Adrenal gland (tissue), 12 donors: ENCODE results near the gene XYLT1. TPM values are rescaled to one million over a fixed set of nuclear protein-coding genes. Genes with fewer than 3 reads are reported as not detected.

Source experiments
- DNase-seq, 7 donors: peaks; one replicate each; pipeline ENCODE4 v3.0.0-alpha.2; 2019 to 2020
- H3K27ac ChIP-seq, 5 donors: fragments of 200-600 bp; sonication (generic) in 4 of 5; 1 replicate in 3 of 5; 2 replicates in 2 of 5; pipeline versions ENCODE4 v1.5.1 to v1.8.0; 2016 to 2020; ENCODE audit warnings: mild to moderate bottlenecking in 1 of 5
- H3K27me3 ChIP-seq: fragments of 200-600 bp; 2 replicates; pipeline ENCODE4 v1.8.0; 2021
- H3K36me3 ChIP-seq, 2 donors: fragments of 200-600 bp; replicated peaks in 1 of 2; 1 replicate in 1 of 2; 2 replicates in 1 of 2; pipeline versions ENCODE4 v1.5.1 to v1.8.0; 2018 to 2022
- H3K4me1 ChIP-seq, 2 donors: fragments of 200-600 bp; replicated peaks in 1 of 2; 1 replicate in 1 of 2; 2 replicates in 1 of 2; pipeline versions ENCODE4 v1.5.1 to v1.8.0; 2018 to 2021
- H3K4me3 ChIP-seq, 4 donors: fragments of 200-600 bp; sonication (generic) in 3 of 4; one replicate each; pipeline ENCODE4 v1.5.1; 2016 to 2018
- H3K9me3 ChIP-seq, 3 donors: fragments of 200-600 bp; sonication (generic) in 1 of 3; replicated peaks in 1 of 3; 1 replicate in 2 of 3; 2 replicates in 1 of 3; pipeline versions ENCODE4 v1.5.1 to v1.8.0; 2016 to 2021
- POLR2A ChIP-seq, 2 donors: fragments of 450-650 bp; IDR thresholded peaks; one replicate each; pipeline ENCODE4 v1.6.1; 2017; ENCODE audit warnings: antibody characterized with exemption in 2 of 2, mild to moderate bottlenecking in 2 of 2, moderate library complexity in 1 of 2
- WGBS, 4 donors: extraction: QIAGEN DNeasy Blood & Tissue Kit in 2 of 4; methylation state at CpG; one replicate each; pipeline versions ENCODE4 v1.1.5 to v1.1.7; 2013 to 2017; 5-methylcytosine and 5-hydroxymethylcytosine counted together
- intact Hi-C, 2 donors: fragments of 100-400 bp; cut with DNase I; formaldehyde crosslinking; loops; one replicate each; pipeline versions ENCODE4 v1.14.1 to v1.15.0; 2022 to 2023
- polyA plus RNA-seq, 3 donors: library from polyadenylated mRNA; stranded (reverse); fragments of 200-250 nt in 2 of 3; fragments of 350-450 nt in 1 of 3; fragmentation: Illumina TruSeq in 1 of 3; extraction: RNeasy Lipid Tissue Mini Kit (QIAGEN cat#74804) in 1 of 3; gene quantifications; one replicate each; pipeline ENCODE4 v1.2.3, GENCODE V29; 2013 to 2014
- total RNA-seq, 9 donors: library from RNA; depleted of rRNA in 4 of 9; stranded (reverse); fragments of >200 nt in 4 of 9; fragments of 120-200 nt in 1 of 9; fragmentation: NEBNext Ultra II Directional in 1 of 9; extraction: Animal tissue kit (Norgen Biotek cat#: 25700) in 1 of 9; gene quantifications; one replicate each; pipeline versions ENCODE4 v1.1.0 to v1.2.4, GENCODE V29; 2013 to 2023
- TF ChIP-seq, protein P1 (sequence below), 6 experiments: fragments of 450-650 bp in 4 of 6; fragments of 200-600 bp in 2 of 6; sonication (generic) in 1 of 6; IDR thresholded peaks; 1 replicate in 5 of 6; 2 replicates in 1 of 6; pipeline versions ENCODE4 v1.5.1 to v1.8.0; 2016 to 2021; ENCODE audit warnings: antibody characterized with exemption in 6 of 6, mild to moderate bottlenecking in 2 of 6, moderate library complexity in 1 of 6
- donor health status: healthy with polysubstance abuse.
- donor health status: Bipolar disorder and iron deficiency.
- donor health status: DM: yes; HTN: yes; CAD: no.
- donor health status: DM: no; HTN: no; CAD: no.
- donor health status: DM: no; HTN: no; CAD: no.
- donor health status: DM: yes; HTN: yes; CAD: no.

Gene XYLT1
- total and polyA plus RNA-seq, 12 donors, result 1.3 to 67.6 (median 16.8) TPM

- Histone ChIP-seq H3K36me3 (no peaks in the 10 kb centered on the region), H3K4me3 (no peak overlapping the region), H3K27ac (peak overlapping the region in 2 of 5 donors; percentile 38 to 41), H3K27me3 (no peaks in the 10 kb centered on the region), H3K9me3 (no peaks in the 10 kb centered on the region), H3K4me1 (peaks cover 4 to 32% of the 10 kb centered on the region in 2 donors)
- intact Hi-C loops, result loop anchor here in 1 of 2 donors (10.0 kb wide), 1 partner anchor 63 kb away; no protein-coding TSS in a partner anchor
- DNase-seq, result no peak
- 28 to 70% (median 47%) methylated on average over 8 of the region's 8 CpGs for WGBS, 4 donors
- TF ChIP-seq POLR2A (IDR thresholded peaks at IDR 0.05), result no peak
These were observed 12.8 kb downstream of the XYLT1 start for GRCh38 chr16:17457997-17458396.

DNA sequence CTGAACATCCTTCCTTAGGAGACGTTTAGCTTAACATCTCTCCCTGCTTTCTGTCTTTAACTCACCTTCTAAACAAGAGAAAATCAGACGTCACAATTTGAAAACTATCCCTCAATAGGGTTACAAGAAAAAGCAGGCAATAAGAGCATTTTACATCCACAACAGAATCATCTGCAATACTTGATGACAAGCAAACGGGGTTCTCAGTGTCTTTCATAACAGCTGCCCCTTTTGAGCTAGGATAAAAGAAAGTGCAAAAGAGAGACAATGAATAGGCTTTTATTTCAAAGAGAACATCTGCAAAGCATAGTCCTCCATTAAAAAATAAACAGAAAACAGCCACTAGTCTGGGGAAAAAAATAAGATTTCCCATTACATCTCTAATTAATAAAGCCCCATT is 13.2 kb downstream of the XYLT1 start:
- Histone ChIP-seq H3K4me1 (peaks cover 4 to 32% of the 10 kb centered on the region in 2 donors), H3K9me3 (no peaks in the 10 kb centered on the region), H3K27me3 (no peaks in the 10 kb centered on the region), H3K4me3 (no peak overlapping the region), H3K36me3 (no peaks in the 10 kb centered on the region), H3K27ac (peak overlapping the region in 1 of 5 donors; percentile 12)
- 56 to 82% (median 59%) methylated on average over 3 of the region's 3 CpGs for WGBS, 4 donors
- no peak for TF ChIP-seq POLR2A (IDR thresholded peaks at IDR 0.05)
- TF ChIP-seq, protein P1, sequence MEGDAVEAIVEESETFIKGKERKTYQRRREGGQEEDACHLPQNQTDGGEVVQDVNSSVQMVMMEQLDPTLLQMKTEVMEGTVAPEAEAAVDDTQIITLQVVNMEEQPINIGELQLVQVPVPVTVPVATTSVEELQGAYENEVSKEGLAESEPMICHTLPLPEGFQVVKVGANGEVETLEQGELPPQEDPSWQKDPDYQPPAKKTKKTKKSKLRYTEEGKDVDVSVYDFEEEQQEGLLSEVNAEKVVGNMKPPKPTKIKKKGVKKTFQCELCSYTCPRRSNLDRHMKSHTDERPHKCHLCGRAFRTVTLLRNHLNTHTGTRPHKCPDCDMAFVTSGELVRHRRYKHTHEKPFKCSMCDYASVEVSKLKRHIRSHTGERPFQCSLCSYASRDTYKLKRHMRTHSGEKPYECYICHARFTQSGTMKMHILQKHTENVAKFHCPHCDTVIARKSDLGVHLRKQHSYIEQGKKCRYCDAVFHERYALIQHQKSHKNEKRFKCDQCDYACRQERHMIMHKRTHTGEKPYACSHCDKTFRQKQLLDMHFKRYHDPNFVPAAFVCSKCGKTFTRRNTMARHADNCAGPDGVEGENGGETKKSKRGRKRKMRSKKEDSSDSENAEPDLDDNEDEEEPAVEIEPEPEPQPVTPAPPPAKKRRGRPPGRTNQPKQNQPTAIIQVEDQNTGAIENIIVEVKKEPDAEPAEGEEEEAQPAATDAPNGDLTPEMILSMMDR (IDR thresholded peaks at IDR 0.05), result no peak
- DNase-seq, result no peak
- intact Hi-C loops, result loop anchor here in 1 of 2 donors (10.0 kb wide), 1 partner anchor 63 kb away; no protein-coding TSS in a partner anchor

DNA sequence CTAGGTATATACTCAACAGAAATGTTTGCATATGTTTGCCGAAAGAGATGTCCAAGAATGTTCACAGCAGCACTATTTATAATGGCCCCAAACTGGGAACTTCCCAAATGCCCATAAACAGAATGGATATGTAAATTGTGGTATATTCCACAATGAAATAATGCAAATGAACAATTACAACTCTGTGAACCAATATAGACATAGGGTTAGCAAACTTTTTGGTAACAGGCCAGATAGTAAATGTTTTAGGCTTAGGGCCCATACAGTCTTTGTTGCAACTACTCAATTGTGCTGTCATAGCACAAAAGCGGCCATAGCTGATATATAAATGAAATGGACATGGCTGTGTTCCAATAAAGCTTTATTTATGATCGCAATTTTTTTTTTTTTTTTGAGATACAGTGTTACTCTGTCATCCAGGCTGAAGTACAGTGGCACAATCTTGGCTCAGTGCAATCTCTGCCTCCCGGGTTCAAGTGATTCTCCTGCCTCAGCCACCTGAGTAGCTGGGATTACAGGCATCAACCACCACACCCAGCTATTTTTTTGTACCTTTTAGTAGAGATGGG is 16.5 kb downstream of the XYLT1 start:
- no peak for DNase-seq
- Histone ChIP-seq H3K9me3 (no peaks in the 10 kb centered on the region), H3K27me3 (no peaks in the 10 kb centered on the region), H3K4me3 (no peak overlapping the region), H3K36me3 (no peaks in the 10 kb centered on the region), H3K27ac (no peak overlapping the region), H3K4me1 (peaks cover 0 to 24% of the 10 kb centered on the region in 2 donors)
- TF ChIP-seq POLR2A (IDR thresholded peaks at IDR 0.05), result no peak
- TF ChIP-seq, protein P1 (IDR thresholded peaks at IDR 0.05), result no peak
- WGBS, 4 donors, result 86 to 93% (median 89%) methylated on average over 4 of the region's 4 CpGs
- intact Hi-C loops, result loop anchor here in 1 of 2 donors (10.0 kb wide), 1 partner anchor 59 kb away; no protein-coding TSS in a partner anchor

GRCh38 chr16:17453364-17454038 is 17.3 kb downstream of the XYLT1 start:
- TF ChIP-seq, protein P1 (IDR thresholded peaks at IDR 0.05), result no peak
- Histone ChIP-seq H3K4me3 (no peak overlapping the region), H3K36me3 (no peaks in the 10 kb centered on the region), H3K9me3 (no peaks in the 10 kb centered on the region), H3K27ac (no peak overlapping the region), H3K4me1 (peaks cover 0 to 20% of the 10 kb centered on the region in 2 donors), H3K27me3 (no peaks in the 10 kb centered on the region)
- intact Hi-C loops, result loop anchor here in 1 of 2 donors (10.0 kb wide), 1 partner anchor 59 kb away; no protein-coding TSS in a partner anchor
- DNase-seq, result no peak
- WGBS, 4 donors, result 62 to 76% (median 71%) methylated on average over 4 to 8 of the region's 8 CpGs
